Activated CD8-positive, alpha-beta T cell treated with anti-CD3 and anti-CD28 coated beads for 36 hours (primary cell): ENCODE measurements around the gene UGT2A1. TPM values are rescaled to one million over a fixed set of nuclear protein-coding genes. Genes with fewer than 3 reads are reported as not detected.

ENCODE experiments used
- ATAC-seq: fragments of 200-7000 bp; cut with Tn5 transposase; one replicate; pipeline ENCODE4 v1.10.0; 2021; ENCODE audit warnings: mild to moderate bottlenecking, moderate library complexity
- CTCF ChIA-PET: fragments of 350-600 bp; sonication (Branson Sonifier 250); formaldehyde crosslinking; loops from one replicate; lab custom pipeline; 2021; ENCODE audit warnings: antibody characterized with exemption; lab: Charles Lee
- POLR2A ChIA-PET: fragments of 350-600 bp; sonication (Branson Sonifier 250); formaldehyde crosslinking; loops from one replicate; lab custom pipeline; 2021; ENCODE audit warnings: antibody characterized with exemption; lab: Charles Lee
- DNase-seq: peaks from one replicate; pipeline ENCODE4 v3.0.0-alpha.2; 2020
- H3K27ac Mint-ChIP-seq: one replicate; pipeline ENCODE4 v1.8.0; 2021; ENCODE audit warnings: mild to moderate bottlenecking, mixed read lengths
- H3K27me3 Mint-ChIP-seq: one replicate; pipeline ENCODE4 v1.8.0; 2021; ENCODE audit warnings: mixed read lengths
- H3K36me3 Mint-ChIP-seq: one replicate; pipeline ENCODE4 v1.8.0; 2021; ENCODE audit warnings: low read depth, mixed read lengths
- H3K4me1 Mint-ChIP-seq: one replicate; pipeline ENCODE4 v1.8.0; 2021; ENCODE audit warnings: low read depth, mixed read lengths
- H3K4me3 Mint-ChIP-seq: one replicate; pipeline ENCODE4 v1.8.0; 2021; ENCODE audit warnings: mild to moderate bottlenecking, moderate library complexity, mixed read lengths
- H3K9me3 Mint-ChIP-seq: one replicate; pipeline ENCODE4 v1.8.0; 2021; ENCODE audit warnings: mixed read lengths
- intact Hi-C: fragments of 100-400 bp; cut with micrococcal nuclease; formaldehyde crosslinking; loops from one replicate; pipeline ENCODE4 v1.10.0; 2022
- total RNA-seq, 2 experiments: library from RNA; stranded (reverse); gene quantifications; one replicate each; pipeline ENCODE4 v1.2.3, GENCODE V29; 2021
- TF ChIP-seq, protein P1 (sequence below): fragments of 200-600 bp; IDR thresholded peaks from one replicate; pipeline ENCODE4 v1.8.0; 2022; ENCODE audit warnings: antibody characterized with exemption, mild to moderate bottlenecking

The UGT2A1 gene
- total RNA-seq = not detected

DNA sequence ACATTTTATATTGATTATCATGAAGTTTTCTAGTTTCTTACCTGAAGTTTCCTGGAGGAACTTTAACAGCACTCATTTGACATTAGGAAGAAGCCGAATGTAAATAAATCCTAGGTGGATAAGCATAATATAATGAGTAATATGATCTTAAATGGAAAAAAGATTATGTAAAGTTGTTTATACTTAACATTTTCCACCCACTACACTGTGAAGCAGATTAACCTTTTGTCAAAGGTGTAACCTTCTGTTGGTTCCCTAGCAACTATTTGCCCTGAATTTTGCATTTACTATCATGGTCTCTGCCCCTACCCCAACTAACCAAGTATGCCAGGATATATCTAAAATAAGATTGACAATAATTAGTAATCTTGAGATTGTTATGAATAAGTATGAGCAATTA, at the start of gene UGT2A1:
TSS of gene UGT2A1 (minus strand) at position 101 of the 400 bp plus-strand sequence. CDS start 5,603 bp downstream, outside the sequence.
- ChIA-PET CTCF (no interaction called here), POLR2A (no interaction called here)
- intact Hi-C loops = no loop called here
- H3K36me3 Mint-ChIP-seq = no peaks in the 10 kb centered on the region
- no peaks in the 10 kb centered on the region for H3K4me1 Mint-ChIP-seq
- no peaks in the 10 kb centered on the region for H3K9me3 Mint-ChIP-seq
- H3K27ac Mint-ChIP-seq = no peak within 1 kb of the TSS
- ATAC-seq (no peak), DNase-seq (no peak)
- H3K4me3 Mint-ChIP-seq = no peak within 1 kb of the TSS
- H3K27me3 Mint-ChIP-seq = no peaks in the 10 kb centered on the region
- TF ChIP-seq, protein P1, sequence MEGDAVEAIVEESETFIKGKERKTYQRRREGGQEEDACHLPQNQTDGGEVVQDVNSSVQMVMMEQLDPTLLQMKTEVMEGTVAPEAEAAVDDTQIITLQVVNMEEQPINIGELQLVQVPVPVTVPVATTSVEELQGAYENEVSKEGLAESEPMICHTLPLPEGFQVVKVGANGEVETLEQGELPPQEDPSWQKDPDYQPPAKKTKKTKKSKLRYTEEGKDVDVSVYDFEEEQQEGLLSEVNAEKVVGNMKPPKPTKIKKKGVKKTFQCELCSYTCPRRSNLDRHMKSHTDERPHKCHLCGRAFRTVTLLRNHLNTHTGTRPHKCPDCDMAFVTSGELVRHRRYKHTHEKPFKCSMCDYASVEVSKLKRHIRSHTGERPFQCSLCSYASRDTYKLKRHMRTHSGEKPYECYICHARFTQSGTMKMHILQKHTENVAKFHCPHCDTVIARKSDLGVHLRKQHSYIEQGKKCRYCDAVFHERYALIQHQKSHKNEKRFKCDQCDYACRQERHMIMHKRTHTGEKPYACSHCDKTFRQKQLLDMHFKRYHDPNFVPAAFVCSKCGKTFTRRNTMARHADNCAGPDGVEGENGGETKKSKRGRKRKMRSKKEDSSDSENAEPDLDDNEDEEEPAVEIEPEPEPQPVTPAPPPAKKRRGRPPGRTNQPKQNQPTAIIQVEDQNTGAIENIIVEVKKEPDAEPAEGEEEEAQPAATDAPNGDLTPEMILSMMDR = no peak

DNA sequence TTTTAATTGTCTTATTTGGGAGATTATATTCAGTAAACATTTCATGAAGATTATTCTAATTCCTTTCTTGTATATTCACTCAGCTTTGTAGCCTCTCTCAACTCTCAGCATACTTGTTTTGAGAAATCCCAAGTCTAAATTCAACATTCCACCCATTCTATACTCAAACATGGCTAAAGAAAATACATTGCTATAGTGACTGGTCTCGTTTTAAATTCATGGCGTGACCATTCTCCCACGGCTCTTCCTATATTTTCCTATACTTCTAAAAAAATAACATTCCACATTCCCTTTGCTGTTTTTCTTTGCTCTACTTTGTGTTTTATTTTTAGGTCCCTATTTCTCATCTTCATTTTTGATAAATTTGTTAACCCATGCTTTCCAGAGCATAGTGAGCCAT, 49.2 kb upstream of the UGT2A1 start:
- Mint-ChIP-seq H3K27ac (no peak overlapping the region), H3K9me3 (peaks cover 6% of the 10 kb centered on the region), H3K4me3 (no peak overlapping the region), H3K4me1 (no peaks in the 10 kb centered on the region), H3K27me3 (no peaks in the 10 kb centered on the region), H3K36me3 (no peaks in the 10 kb centered on the region)
- CTCF ChIA-PET = no interaction called here
- intact Hi-C loops = no loop called here
- TF ChIP-seq, protein P1 = no peak
- POLR2A ChIA-PET = no interaction called here
- DNase-seq = no peak
- ATAC-seq = no peak

DNA sequence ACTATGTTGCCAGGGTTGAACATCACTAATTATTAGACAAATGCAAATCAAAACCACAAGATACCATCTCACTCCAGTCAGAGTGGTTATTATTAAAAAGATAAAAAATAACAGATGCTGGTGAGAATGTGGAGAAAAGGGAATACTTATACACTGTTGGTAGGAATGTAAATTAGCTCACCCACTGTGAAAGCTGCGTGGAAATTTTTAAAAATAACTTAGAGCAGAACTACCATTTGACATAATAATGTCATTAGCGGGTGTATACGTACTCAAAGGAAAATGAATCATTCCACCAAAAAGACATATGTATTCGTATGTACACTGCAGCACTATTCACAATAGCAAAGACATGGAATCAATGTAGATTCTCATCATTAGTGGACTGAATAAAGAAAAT, 48.6 kb upstream of the UGT2A1 start:
- TF ChIP-seq, protein P1 = no peak
- ChIA-PET CTCF (no interaction called here), POLR2A (no interaction called here)
- intact Hi-C loops = no loop called here
- Mint-ChIP-seq H3K4me3 (no peak overlapping the region), H3K27ac (no peak overlapping the region), H3K9me3 (peaks cover 6% of the 10 kb centered on the region), H3K36me3 (no peaks in the 10 kb centered on the region), H3K4me1 (no peaks in the 10 kb centered on the region), H3K27me3 (no peaks in the 10 kb centered on the region)
- ATAC-seq (no peak), DNase-seq (no peak)

DNA sequence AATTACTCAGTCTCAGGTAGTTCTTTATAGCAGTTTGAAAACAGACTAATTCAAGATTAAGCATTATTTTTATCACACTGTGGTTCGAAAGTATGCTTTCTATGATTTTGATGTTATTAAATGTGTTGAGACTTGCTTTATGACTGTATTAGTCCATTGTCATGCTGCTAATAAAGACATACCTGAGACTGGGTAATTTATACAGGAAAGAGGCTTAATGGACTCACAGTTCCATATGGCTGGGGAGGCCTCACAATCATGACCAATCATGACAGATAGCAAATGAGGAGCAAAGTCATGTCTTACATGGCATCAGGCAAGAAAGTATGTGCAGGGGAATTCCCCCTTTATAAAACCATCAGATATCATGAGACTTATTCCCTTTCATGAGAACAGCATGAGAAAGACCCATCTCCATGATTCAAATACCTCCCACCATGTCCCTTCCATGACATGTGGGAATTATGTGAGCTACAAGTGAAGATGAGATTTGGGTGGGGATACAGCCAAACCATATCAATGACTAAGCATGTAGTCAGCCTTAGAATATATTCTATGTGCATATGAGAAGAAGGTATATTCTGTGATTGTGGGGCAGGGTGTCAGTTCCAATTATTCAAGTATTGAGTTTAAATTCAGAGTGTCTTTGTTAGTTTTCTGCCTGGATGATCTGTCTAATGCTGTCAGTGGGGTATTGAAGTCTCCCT, 44.6 kb upstream of the UGT2A1 start:
- CTCF ChIA-PET = no interaction called here
- ATAC-seq (no peak), DNase-seq (no peak)
- no peaks in the 10 kb centered on the region for H3K27me3 Mint-ChIP-seq
- TF ChIP-seq, protein P1 = no peak
- no peaks in the 10 kb centered on the region for H3K4me1 Mint-ChIP-seq
- POLR2A ChIA-PET = no interaction called here
- H3K27ac Mint-ChIP-seq = no peak overlapping the region
- intact Hi-C loops = loop anchor here (10.0 kb wide), 1 partner anchor 807 kb away; no protein-coding TSS in a partner anchor
- no peaks in the 10 kb centered on the region for H3K36me3 Mint-ChIP-seq
- peaks cover 9% of the 10 kb centered on the region for H3K9me3 Mint-ChIP-seq
- H3K4me3 Mint-ChIP-seq = no peak overlapping the region

DNA sequence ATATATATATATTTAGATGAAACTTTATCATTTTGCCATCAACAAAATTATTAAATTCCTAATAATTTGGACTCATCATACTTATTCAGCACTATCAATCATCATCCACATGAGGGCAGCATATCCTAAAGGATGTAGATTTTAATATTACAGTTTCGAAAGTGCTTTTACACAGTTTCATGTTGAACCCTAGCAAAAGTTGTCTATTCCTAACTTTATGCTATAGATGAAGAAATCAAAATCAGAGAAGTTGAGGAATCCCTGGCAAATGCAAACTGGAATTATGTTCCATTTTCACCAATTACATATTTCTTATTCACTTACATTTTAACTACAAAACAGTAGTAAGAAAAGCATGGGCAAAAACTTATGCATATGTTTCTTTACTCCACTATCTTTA, 36.6 kb upstream of the UGT2A1 start:
- Mint-ChIP-seq H3K27me3 (peaks cover 1% of the 10 kb centered on the region), H3K27ac (no peak overlapping the region), H3K4me3 (no peak overlapping the region), H3K4me1 (no peaks in the 10 kb centered on the region), H3K36me3 (no peaks in the 10 kb centered on the region), H3K9me3 (no peaks in the 10 kb centered on the region)
- ATAC-seq (peak; percentile 37), DNase-seq (no peak)
- intact Hi-C loops = loop anchor here (1.0 to 2.0 kb wide), 2 partner anchors 134 to 191 kb away; no protein-coding TSS in a partner anchor
- CTCF ChIA-PET = interaction anchor here (0.7 to 1.1 kb wide), 6 partner anchors 10 to 495 kb away, joined by 3 to 14 read pairs (median 4); no protein-coding TSS in a partner anchor
- TF ChIP-seq, protein P1 = peak; percentile 77
- POLR2A ChIA-PET = no interaction called here
